Right lobe of liver (tissue), 6 donors: ENCODE measurements around the gene CELF2. TPM values are rescaled to one million over a fixed set of nuclear protein-coding genes. Genes with fewer than 3 reads are reported as not detected.

Experiments used
- ATAC-seq, 4 donors: fragments of 200-7000 bp; cut with Tn5 transposase; one replicate each; pipeline ENCODE4 v1.9.1; 2020; ENCODE audit warnings: mild to moderate bottlenecking in 4 of 4, moderate library complexity in 4 of 4
- DNase-seq, 3 donors: peaks; one replicate each; pipeline ENCODE4 v3.0.0-alpha.2; 2020
- H3K27ac ChIP-seq, 3 donors: fragments of 200-600 bp; one replicate each; pipeline ENCODE4 v1.8.0; 2022
- H3K27me3 ChIP-seq, 2 donors: fragments of 200-600 bp; one replicate each; pipeline ENCODE4 v1.8.0; 2022
- H3K36me3 ChIP-seq, 4 donors: fragments of 200-600 bp; sonication (generic) in 1 of 4; one replicate each; pipeline versions ENCODE4 v1.5.1 to v1.8.0; 2017 to 2022; ENCODE audit warnings: control low read depth in 1 of 4
- H3K4me1 ChIP-seq, 4 donors: fragments of 200-600 bp; sonication (generic) in 1 of 4; one replicate each; pipeline versions ENCODE4 v1.5.1 to v1.8.0; 2017 to 2022; ENCODE audit warnings: control low read depth in 1 of 4
- H3K4me3 ChIP-seq, 3 donors: fragments of 200-600 bp; one replicate each; pipeline ENCODE4 v1.8.0; 2022
- H3K9me3 ChIP-seq, 4 donors: fragments of 200-600 bp; sonication (generic) in 1 of 4; one replicate each; pipeline versions ENCODE4 v1.5.1 to v1.8.0; 2017 to 2022; ENCODE audit warnings: control low read depth in 1 of 4
- CTCF ChIP-seq, 4 donors: fragments of 200-600 bp in 3 of 4; fragments of 450-650 bp in 1 of 4; IDR thresholded peaks; one replicate each; pipeline versions ENCODE4 v1.5.1 to v1.8.0; 2016 to 2022; ENCODE audit warnings: antibody characterized with exemption in 4 of 4, mild to moderate bottlenecking in 2 of 4
- POLR2A ChIP-seq: fragments of 450-650 bp; IDR thresholded peaks from one replicate; pipeline ENCODE4 v1.6.1; 2017; ENCODE audit warnings: antibody characterized with exemption, mild to moderate bottlenecking
- WGBS: methylation state at CpG from one replicate; pipeline ENCODE4 v1.1.6; 2018; ENCODE audit warnings: low coverage, low lambda C conversion rate; ENCODE audit not compliant: insufficient coverage; ENCODE audit errors: missing lambda C conversion rate; 5-methylcytosine and 5-hydroxymethylcytosine counted together
- intact Hi-C, 2 donors: fragments of 100-400 bp; cut with DNase I; formaldehyde crosslinking; loops; one replicate each; pipeline versions ENCODE4 v1.11.2 to v1.14.1; 2022
- total RNA-seq, 6 experiments: library from RNA; depleted of rRNA in 2 of 6; stranded (reverse); fragments of >200 nt in 2 of 6; fragmentation: NEBNext Ultra II Directional in 3 of 6; extraction: Animal tissue kit (Norgen Biotek cat#: 25700) in 3 of 6; gene quantifications; one replicate each; pipeline versions ENCODE4 v1.1.0 to v1.2.4, GENCODE V29; 2016 to 2023
- donor health status: DM: no; HTN: yes; CAD: no.
- donor health status: DM: no; HTN: no; CAD: no.
- donor health status: DM: no; HTN: no; CAD: no.
- donor health status: DM: no; HTN: yes; CAD: no.
- donor health status: DM: no; HTN: yes; CAD: no.

Gene CELF2
- total RNA-seq, 6 experiments from 2014 or later: 2.4 to 6.2 (median 3.7) TPM

GRCh38 chr10:10986606-10987005 is 31.1 kb upstream of the CELF2 start:
- no peak for ATAC-seq
- DNase-seq: no peak
- WGBS: 67% methylated on average over 4 of the region's 4 CpGs

GRCh38 chr10:10987111-10987510 is 30.6 kb upstream of the CELF2 start:
- H3K4me3 ChIP-seq: no peak overlapping the region
- no peaks in the 10 kb centered on the region for H3K9me3 ChIP-seq
- TF ChIP-seq CTCF (IDR thresholded peaks at IDR 0.05) (no peak), POLR2A (no peak)
- no peak for DNase-seq
- intact Hi-C loops: no loop called here
- H3K4me1 ChIP-seq: no peaks in the 10 kb centered on the region
- no peak overlapping the region for H3K27ac ChIP-seq
- no peak for ATAC-seq
- no peaks in the 10 kb centered on the region for H3K27me3 ChIP-seq
- H3K36me3 ChIP-seq: no peaks in the 10 kb centered on the region
- 63% methylated on average over 6 of the region's 6 CpGs for WGBS

More at GRCh38 chr10:10986606-10987005, 31.1 kb upstream of the CELF2 start:
- intact Hi-C loops: no loop called here
- Histone ChIP-seq H3K9me3 (no peaks in the 10 kb centered on the region), H3K27me3 (no peaks in the 10 kb centered on the region), H3K4me3 (no peak overlapping the region), H3K36me3 (no peaks in the 10 kb centered on the region), H3K27ac (no peak overlapping the region), H3K4me1 (no peaks in the 10 kb centered on the region)
- TF ChIP-seq POLR2A: no peak

- H3K27me3 ChIP-seq: no peaks in the 10 kb centered on the region
- ATAC-seq: no peak
- H3K4me1 ChIP-seq: no peaks in the 10 kb centered on the region
- no peak for DNase-seq
- H3K36me3 ChIP-seq: no peaks in the 10 kb centered on the region
- TF ChIP-seq CTCF (IDR thresholded peaks at IDR 0.05) (no peak), POLR2A (no peak)
- intact Hi-C loops: no loop called here
- H3K27ac ChIP-seq: no peak overlapping the region
- no peak overlapping the region for H3K4me3 ChIP-seq
- no peaks in the 10 kb centered on the region for H3K9me3 ChIP-seq
These were observed 28.0 kb upstream of the CELF2 start for GRCh38 chr10:10989669-10990068.

- no peak for TF ChIP-seq POLR2A
- TF ChIP-seq CTCF (IDR thresholded peaks at IDR 0.05): no peak
- DNase-seq: no peak
- Histone ChIP-seq H3K27ac (no peak overlapping the region), H3K27me3 (no peaks in the 10 kb centered on the region), H3K4me1 (no peaks in the 10 kb centered on the region), H3K4me3 (no peak overlapping the region), H3K36me3 (no peaks in the 10 kb centered on the region), H3K9me3 (no peaks in the 10 kb centered on the region)
- intact Hi-C loops: no loop called here
- no peak for ATAC-seq
- WGBS: 40% methylated on average over 2 of the region's 2 CpGs
These were observed 26.5 kb upstream of the CELF2 start for GRCh38 chr10:10991144-10991543.

- Histone ChIP-seq H3K4me3 (no peak overlapping the region), H3K9me3 (no peaks in the 10 kb centered on the region), H3K4me1 (no peaks in the 10 kb centered on the region), H3K27me3 (no peaks in the 10 kb centered on the region), H3K36me3 (no peaks in the 10 kb centered on the region), H3K27ac (no peak overlapping the region)
- intact Hi-C loops: no loop called here
- WGBS: 67% methylated on average over 2 of the region's 2 CpGs
- TF ChIP-seq POLR2A (no peak), CTCF (IDR thresholded peaks at IDR 0.05) (no peak)
- no peak for DNase-seq
- ATAC-seq: no peak
These were observed 25.6 kb upstream of the CELF2 start for GRCh38 chr10:10992072-10992471.
